Fibroblast of upper back skin (primary cell): ENCODE results near the gene TMEM254.
"Not testable (repeated sequence)": the region's sequence is repeated elsewhere in the genome, so short reads cannot be mapped to it uniquely, and the experiment has no call there.

Experiments used
- DNase-seq: peaks from one replicate; pipeline ENCODE4 v3.0.0-alpha.2; 2013

Gene TMEM254

GRCh38 chr10:80077869-80078447, 507 bp upstream of the TMEM254 start:
- no peak for DNase-seq

- DNase-seq, result no peak
Observed at GRCh38 chr10:80079312-80079719, 851 bp downstream of the TMEM254 start.

DNA sequence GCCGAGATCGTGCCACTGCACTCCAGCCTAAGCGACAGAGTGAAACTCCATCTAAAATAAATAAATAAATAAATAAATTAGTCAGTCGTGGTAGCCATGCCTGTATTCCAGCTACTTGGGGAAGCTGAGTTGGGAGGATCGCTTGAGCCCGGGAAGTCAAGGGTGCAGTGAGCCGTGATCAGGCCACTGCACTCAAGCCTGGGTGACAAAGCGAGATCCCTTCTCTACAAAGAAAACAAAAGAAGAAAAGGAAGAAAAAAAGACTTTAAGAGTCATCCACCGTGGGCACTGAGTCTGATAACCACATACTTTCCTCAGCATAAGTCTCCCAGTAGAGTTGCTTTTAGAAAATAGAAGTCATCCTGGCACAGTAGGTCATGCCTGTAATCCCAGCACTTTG, 2.6 kb downstream of the TMEM254 start:
- no peak for DNase-seq

GRCh38 chr10:80081801-80082750, 3.6 kb downstream of the TMEM254 start:
- no peak for DNase-seq

DNA sequence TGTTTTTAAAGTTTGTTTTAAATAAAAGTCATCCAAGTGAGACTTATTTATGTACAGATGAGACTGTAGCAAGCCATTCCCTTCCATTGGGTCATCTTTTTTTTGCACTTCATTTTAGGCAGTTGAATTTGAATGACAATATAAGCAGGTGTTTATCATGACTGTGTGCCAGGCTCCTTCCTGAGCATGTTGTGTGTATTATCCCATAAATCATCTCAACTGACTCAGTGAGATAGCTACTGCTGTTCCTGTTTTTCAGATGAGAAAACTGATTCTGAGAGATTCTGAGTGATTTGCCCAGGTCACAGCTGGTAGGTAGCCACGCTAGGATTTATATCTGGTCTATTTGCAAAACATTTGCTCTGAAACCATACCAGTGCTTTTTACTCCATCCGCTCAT, 11.7 kb downstream of the TMEM254 start:
- no peak for DNase-seq

DNA sequence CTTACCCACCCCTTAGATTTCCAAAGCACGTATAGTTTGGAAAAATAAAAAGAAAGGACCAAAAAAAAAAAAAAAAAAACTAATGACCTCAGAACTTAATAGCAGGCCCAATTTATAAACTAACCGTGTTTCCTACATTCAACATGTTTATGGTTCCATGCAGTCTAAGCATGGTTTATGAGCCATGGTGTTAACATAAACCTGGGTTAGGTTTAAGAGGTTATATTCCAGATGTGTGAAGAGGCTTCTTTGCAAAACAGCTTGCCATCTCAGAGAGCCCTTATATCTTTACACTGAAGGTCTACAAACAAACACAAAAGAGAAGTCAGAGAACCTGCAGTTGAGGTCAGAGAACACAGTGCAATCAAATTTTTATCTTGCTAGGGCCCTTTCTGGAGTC, 15.8 kb downstream of the TMEM254 start:
- DNase-seq, result no peak

- DNase-seq, result not testable (repeated sequence)
Observed at GRCh38 chr10:80098272-80098671, 19.8 kb downstream of the TMEM254 start.

- not testable (repeated sequence) for DNase-seq
Observed at GRCh38 chr10:80099295-80099694, 20.8 kb downstream of the TMEM254 start.

- DNase-seq, result no peak
Observed at GRCh38 chr10:80100116-80100515, 21.7 kb downstream of the TMEM254 start.

- no peak for DNase-seq
Observed at GRCh38 chr10:80100861-80101695, 22.6 kb downstream of the TMEM254 start.

GRCh38 chr10:80104066-80104926, 25.8 kb downstream of the TMEM254 start:
- peak; percentile 82 for DNase-seq

GRCh38 chr10:80108576-80109239, 30.2 kb downstream of the TMEM254 start:
- no peak for DNase-seq

DNA sequence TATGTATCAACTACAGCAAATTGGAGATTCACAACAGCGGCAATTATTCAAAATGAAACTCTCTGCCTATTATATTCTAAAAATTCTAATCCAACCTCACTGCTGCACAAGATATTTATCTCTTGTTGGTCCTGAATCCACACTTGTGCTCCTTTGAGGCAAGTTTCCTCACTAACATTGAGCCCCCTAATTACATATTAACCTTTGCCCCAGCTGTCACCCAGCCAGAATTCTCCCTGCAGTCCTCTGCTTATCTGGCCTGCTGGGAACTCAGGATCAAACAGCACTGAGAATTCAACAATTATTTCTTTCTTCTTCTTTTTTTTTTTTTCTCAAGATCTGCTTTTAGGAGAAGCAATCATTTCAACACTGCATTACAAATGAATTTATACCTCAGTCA, 32.5 kb downstream of the TMEM254 start:
- DNase-seq, result no peak

- DNase-seq, result no peak
Observed at GRCh38 chr10:80118669-80119068, 40.2 kb downstream of the TMEM254 start.

GRCh38 chr10:80122110-80122710, 43.7 kb downstream of the TMEM254 start:
- no peak for DNase-seq

GRCh38 chr10:80122746-80123145, 44.3 kb downstream of the TMEM254 start:
- peak; percentile 51 for DNase-seq

DNA sequence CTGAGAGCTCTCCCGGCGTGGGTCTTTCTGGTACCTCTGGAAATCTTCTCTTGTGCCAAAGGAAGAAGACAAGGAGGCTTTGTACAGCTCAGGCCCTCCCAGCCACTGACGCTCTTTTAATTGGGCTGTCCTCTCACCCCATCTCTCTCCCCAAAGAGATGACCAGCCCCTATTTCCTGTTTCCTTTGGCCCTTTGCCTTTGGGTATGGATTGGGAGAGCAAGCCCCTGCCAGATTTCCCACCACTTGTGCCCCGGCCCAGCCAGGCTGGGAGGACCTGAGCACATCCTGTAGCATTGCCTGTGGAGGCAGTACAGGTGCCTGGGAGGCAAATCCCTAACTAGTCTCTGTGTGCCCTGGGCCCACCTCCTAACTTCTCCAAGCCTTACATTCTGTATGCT, 48.4 kb downstream of the TMEM254 start:
- no peak for DNase-seq

GRCh38 chr10:80131499-80131901, 53.0 kb downstream of the TMEM254 start:
- DNase-seq, result peak; percentile 26

GRCh38 chr10:80132299-80133139, 54.1 kb downstream of the TMEM254 start, which contains the start of gene PLAC9:
Gene PLAC9 (plus strand): TSS chr10:80132730. CDS start chr10:80132763, 33 bp downstream.
- DNase-seq, result peak; percentile 36

DNA sequence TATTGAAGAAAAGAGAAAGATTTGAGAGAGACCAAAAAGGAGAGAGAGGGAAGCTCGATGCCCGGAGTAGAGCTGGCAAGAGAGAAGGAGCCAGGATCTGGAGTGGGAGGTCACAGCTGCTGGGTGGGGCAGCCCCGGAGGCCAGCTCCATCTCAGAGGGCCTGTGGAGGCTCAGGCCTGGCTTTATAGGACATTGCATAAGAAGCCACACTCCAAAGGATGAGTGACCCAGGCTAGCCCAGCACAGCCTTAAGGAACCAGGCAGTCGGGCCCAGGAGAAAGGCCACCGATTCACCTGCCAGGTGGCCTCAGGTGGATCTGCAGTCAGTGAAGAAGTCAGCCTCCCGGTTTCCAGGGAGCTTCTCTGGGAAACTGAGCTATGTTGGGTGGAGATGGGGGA, 54.7 kb downstream of the TMEM254 start:
- DNase-seq, result peak; percentile 15
